H1 (cell line): ENCODE results near the gene FKBP1B.

Experiments used
- EP300 ChIP-seq, 2 experiments: IDR thresholded peaks; 1 replicate in 1 of 2; 2 replicates in 1 of 2; pipeline ENCODE4 v1.6.1; 2011 to 2012; ENCODE audit warnings: low read depth in 2 of 2, low read length in 2 of 2, mild to moderate bottlenecking in 2 of 2, borderline replicate concordance in 1 of 2, inconsistent platforms in 1 of 2, moderate library complexity in 1 of 2
- NANOG ChIP-seq: IDR thresholded peaks from 2 replicates; pipeline ENCODE4 v1.6.1; 2011; ENCODE audit warnings: low read length, low read depth, mild to moderate bottlenecking, inconsistent platforms; ENCODE audit not compliant: insufficient read depth, poor library complexity, severe bottlenecking
- RFX5 ChIP-seq: IDR thresholded peaks from 2 replicates; pipeline ENCODE4 v1.6.1; 2011; ENCODE audit warnings: low read depth, low read length, improper control_type of control experiment, borderline replicate concordance
- TCF12 ChIP-seq: IDR thresholded peaks from 2 replicates; pipeline ENCODE4 v1.6.1; 2011; ENCODE audit warnings: low read depth, mild to moderate bottlenecking, low read length
- TF ChIP-seq, protein P1 (sequence below): IDR thresholded peaks from 2 replicates; pipeline ENCODE4 v1.6.1; 2011; ENCODE audit warnings: low read length, improper control_type of control experiment
- TF ChIP-seq, protein P2 (sequence below): IDR thresholded peaks from 2 replicates; pipeline ENCODE4 v1.6.1; 2011; ENCODE audit warnings: low read depth, mild to moderate bottlenecking, low read length; ENCODE audit not compliant: insufficient read depth
- TF ChIP-seq, protein P3 (sequence below), 3 experiments: IDR thresholded peaks; 1 replicate in 2 of 3; 2 replicates in 1 of 3; pipeline versions ENCODE4 v1.5.1 to v1.6.1; 2011; ENCODE audit warnings: low read length in 3 of 3, mild to moderate bottlenecking in 3 of 3, inconsistent platforms in 2 of 3, low read depth in 1 of 3, moderate library complexity in 1 of 3; ENCODE audit not compliant: insufficient read depth in 1 of 3; ENCODE audit errors: control extremely low read depth in 1 of 3

DNA sequence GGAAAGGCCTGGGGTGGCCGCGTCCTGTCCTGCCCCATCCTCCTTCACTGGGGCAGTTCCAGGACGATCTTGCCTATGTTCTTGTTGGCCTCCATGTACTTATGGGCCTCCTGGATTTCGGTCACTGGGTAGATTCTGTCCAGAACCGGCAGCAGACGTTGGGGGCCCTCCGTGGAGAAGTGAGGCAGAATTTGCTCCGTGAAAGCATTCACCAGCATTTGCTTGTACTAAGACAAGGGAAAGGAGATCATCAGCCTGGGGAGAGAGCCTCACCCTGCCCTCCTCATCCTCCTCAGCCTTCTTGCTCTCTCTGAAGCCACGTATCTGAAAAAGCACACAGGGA, 28.0 kb downstream of the FKBP1B start:
- TF ChIP-seq RFX5: no peak
- no peak for TF ChIP-seq NANOG
- TF ChIP-seq, protein P1, sequence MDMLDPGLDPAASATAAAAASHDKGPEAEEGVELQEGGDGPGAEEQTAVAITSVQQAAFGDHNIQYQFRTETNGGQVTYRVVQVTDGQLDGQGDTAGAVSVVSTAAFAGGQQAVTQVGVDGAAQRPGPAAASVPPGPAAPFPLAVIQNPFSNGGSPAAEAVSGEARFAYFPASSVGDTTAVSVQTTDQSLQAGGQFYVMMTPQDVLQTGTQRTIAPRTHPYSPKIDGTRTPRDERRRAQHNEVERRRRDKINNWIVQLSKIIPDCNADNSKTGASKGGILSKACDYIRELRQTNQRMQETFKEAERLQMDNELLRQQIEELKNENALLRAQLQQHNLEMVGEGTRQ: no peak
- TF ChIP-seq, protein P2, sequence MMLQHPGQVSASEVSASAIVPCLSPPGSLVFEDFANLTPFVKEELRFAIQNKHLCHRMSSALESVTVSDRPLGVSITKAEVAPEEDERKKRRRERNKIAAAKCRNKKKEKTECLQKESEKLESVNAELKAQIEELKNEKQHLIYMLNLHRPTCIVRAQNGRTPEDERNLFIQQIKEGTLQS: no peak
- no peak for TF ChIP-seq TCF12
- TF ChIP-seq, protein P3, sequence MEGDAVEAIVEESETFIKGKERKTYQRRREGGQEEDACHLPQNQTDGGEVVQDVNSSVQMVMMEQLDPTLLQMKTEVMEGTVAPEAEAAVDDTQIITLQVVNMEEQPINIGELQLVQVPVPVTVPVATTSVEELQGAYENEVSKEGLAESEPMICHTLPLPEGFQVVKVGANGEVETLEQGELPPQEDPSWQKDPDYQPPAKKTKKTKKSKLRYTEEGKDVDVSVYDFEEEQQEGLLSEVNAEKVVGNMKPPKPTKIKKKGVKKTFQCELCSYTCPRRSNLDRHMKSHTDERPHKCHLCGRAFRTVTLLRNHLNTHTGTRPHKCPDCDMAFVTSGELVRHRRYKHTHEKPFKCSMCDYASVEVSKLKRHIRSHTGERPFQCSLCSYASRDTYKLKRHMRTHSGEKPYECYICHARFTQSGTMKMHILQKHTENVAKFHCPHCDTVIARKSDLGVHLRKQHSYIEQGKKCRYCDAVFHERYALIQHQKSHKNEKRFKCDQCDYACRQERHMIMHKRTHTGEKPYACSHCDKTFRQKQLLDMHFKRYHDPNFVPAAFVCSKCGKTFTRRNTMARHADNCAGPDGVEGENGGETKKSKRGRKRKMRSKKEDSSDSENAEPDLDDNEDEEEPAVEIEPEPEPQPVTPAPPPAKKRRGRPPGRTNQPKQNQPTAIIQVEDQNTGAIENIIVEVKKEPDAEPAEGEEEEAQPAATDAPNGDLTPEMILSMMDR (IDR thresholded peaks at IDR 0.05; ENCODE audit: control extremely low read depth in 1 of 3, insufficient read depth in 1 of 3, low read depth in 1 of 3, low read length in 3 of 3): no peak
- no peak for TF ChIP-seq EP300 (IDR thresholded peaks at IDR 0.05; ENCODE audit: borderline replicate concordance in 1 of 2, low read depth in 2 of 2, low read length in 2 of 2)
